Measurements from ENCODE around the gene STAB1. TPM values are rescaled to one million over a fixed set of nuclear protein-coding genes. Genes with fewer than 3 reads are reported as not detected.
A peak's percentile ranks its signal among the peaks of the same experiment; 100 is the strongest.

Gene STAB1
- total and polyA plus RNA-seq, 8 donors, result 8.2 to 140 (median 50.5) TPM

DNA sequence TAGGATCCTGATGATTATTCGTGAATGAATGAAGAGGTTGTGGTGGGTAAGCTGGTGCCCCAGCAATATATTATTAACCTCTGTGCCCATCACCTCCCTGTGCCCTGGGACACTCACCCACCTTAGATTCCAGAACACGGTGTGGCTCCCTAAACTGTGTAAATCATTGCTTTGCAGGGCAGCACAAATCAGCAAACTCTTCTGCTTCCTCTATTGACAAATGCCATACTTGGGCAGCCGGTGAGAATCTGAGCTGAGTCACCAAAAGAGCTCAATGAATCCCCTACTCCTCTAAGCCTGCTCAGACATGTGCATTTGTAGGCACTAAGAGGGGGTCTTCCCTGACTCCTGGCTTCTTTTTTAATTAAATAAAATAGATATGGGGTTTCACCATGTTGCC lies 57.0 kb downstream of the STAB1 start:
- TF ChIP-seq, protein P1, sequence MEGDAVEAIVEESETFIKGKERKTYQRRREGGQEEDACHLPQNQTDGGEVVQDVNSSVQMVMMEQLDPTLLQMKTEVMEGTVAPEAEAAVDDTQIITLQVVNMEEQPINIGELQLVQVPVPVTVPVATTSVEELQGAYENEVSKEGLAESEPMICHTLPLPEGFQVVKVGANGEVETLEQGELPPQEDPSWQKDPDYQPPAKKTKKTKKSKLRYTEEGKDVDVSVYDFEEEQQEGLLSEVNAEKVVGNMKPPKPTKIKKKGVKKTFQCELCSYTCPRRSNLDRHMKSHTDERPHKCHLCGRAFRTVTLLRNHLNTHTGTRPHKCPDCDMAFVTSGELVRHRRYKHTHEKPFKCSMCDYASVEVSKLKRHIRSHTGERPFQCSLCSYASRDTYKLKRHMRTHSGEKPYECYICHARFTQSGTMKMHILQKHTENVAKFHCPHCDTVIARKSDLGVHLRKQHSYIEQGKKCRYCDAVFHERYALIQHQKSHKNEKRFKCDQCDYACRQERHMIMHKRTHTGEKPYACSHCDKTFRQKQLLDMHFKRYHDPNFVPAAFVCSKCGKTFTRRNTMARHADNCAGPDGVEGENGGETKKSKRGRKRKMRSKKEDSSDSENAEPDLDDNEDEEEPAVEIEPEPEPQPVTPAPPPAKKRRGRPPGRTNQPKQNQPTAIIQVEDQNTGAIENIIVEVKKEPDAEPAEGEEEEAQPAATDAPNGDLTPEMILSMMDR (IDR thresholded peaks at IDR 0.05), result no peak

DNA sequence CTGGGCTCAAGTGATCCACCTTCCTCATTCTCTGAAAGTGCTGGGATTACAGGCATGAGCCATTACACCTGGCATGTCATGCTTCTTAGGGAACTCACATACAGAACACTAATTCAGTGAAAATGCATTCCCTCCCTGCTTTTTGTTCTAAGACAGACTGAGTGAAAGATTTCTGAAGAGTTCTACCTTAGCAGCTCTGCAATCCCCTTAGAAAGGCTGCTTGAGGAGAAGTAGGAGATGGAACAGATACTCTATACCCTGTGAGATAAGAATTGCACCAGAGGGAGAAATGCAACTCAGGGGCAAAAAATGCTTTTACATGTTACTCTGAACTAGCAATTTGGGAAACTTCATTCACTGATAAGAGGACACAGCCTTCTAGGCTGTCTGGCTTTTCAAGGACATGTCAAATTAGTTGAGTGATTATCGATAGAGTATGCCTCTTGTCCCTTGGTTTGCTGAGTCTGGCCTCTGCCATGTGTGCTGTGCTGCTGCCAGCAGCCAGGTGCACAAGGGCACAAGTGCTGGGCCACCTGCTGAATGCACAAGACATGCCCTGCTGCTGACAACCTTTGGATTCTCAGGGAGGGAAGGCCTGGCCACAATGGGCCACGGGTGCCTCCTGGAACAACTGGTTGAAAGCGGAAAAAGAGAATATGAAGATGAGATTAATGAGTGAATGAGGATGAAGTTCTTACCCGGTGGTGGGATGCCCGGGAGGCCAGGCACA lies 59.1 kb downstream of the STAB1 start:
- TF ChIP-seq, protein P1 (IDR thresholded peaks at IDR 0.05), result no peak
- Histone ChIP-seq H3K27me3 (no peaks in the 10 kb centered on the region), H3K9me3 (no peaks in the 10 kb centered on the region), H3K36me3 (peaks cover 0 to 18% (median 13%) of the 10 kb centered on the region in 3 donors), H3K4me1 (peaks cover 27 to 28% (median 28%) of the 10 kb centered on the region in 3 donors), H3K4me3 (no peak overlapping the region), H3K27ac (peak overlapping the region in 2 of 4 donors; percentile 9 to 16)
- FAIRE-seq (no peak), ATAC-seq (peak; percentile 88 to 95 (median 90)), DNase-seq (peak in 5 of 6 donors; percentile 54 to 85 (median 64))
- 36 to 48% methylated on average over 5 of the region's 5 CpGs for WGBS, 2 donors
- intact Hi-C loops (cut with DNase I), result no loop called here

More for the DNA sequence above, 57.0 kb downstream of the STAB1 start:
- Histone ChIP-seq H3K4me1 (peaks cover 27 to 28% (median 28%) of the 10 kb centered on the region in 3 donors), H3K36me3 (peaks cover 0 to 27% (median 18%) of the 10 kb centered on the region in 3 donors), H3K4me3 (no peak overlapping the region), H3K27me3 (no peaks in the 10 kb centered on the region), H3K9me3 (no peaks in the 10 kb centered on the region), H3K27ac (no peak overlapping the region)
- DNase-seq, result no peak
- no peak for FAIRE-seq
- 42 to 45% methylated on average over 3 of the region's 3 CpGs for WGBS, 2 donors
- peak in 2 of 4 donors; percentile 21 to 38 for ATAC-seq
- intact Hi-C loops (cut with DNase I), result no loop called here

DNA sequence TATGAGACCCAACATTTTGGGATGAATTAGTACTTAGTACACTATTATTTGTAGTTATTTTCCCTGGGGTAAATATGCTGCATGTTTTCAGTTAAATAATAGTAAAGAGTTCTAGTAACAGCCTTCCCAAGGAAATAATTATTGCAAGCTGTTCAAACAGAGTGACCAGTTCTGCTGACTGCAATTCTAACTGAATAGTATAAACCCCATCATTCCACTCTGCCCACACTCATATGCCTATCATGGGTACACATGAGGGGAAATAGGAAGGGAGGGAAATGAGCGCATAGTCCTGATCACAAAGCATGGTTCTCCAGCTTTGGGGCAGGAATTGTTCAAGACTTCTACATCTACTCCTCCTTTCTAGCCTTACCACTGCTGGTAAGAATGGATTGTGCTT lies 59.9 kb downstream of the STAB1 start:
- intact Hi-C loops (cut with DNase I), result no loop called here
- Histone ChIP-seq H3K4me3 (no peak overlapping the region), H3K27me3 (no peaks in the 10 kb centered on the region), H3K9me3 (no peaks in the 10 kb centered on the region), H3K36me3 (peaks cover 0 to 13% (median 12%) of the 10 kb centered on the region in 3 donors), H3K27ac (no peak overlapping the region), H3K4me1 (peaks cover 27 to 28% (median 28%) of the 10 kb centered on the region in 3 donors)
- WGBS, 2 donors, result 84 to 95% methylated on average over 1 of the region's 1 CpG
- ATAC-seq, result no peak
- no peak for FAIRE-seq
- no peak for DNase-seq
- TF ChIP-seq, protein P1 (IDR thresholded peaks at IDR 0.05), result no peak

DNA sequence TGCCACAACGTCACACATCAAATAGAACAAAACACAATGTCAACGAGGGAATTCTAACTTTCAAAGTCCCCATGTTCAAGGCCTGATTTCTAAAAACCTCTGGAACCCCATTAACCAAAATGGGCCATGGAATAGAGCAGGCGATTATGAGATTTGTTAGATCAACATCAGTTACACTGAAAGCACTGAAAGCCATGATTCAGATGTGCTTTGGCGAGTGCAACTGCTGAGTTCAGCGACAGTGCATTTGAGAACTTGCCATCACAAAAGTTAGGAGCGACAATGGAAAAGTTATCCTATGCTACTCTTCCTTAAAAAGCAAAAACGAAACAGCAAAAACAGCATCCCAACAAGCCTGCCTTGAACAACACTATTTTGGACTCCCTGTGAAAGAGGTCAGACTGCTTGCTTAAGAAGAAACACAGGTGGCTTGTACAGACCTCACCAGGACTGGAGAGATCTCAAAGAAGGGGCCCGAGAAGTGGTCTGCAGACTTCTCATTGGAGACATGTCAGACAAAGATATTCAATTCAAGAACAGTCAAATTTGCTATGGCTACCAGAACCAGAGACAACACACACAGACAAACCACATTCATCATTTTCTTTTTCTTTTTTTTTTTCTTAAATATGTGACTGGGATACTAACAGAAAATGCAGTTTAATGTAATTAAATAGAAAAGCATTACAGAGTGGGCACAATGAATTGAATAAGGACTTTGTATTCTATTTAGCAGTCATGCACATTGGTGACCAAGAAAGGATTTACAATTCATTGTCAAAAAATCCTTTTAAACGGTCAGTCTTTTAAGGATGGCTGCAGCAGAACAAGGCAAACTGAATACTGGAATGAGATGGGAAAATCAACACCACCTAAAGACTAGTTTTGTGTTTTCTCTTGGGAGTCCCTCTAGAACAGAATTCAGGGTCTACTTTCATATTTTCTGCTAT lies 62.1 kb downstream of the STAB1 start:
- FAIRE-seq (no peak), ATAC-seq (no peak), DNase-seq (no peak)
- Histone ChIP-seq H3K9me3 (no peaks in the 10 kb centered on the region), H3K4me1 (peaks cover 27 to 28% (median 28%) of the 10 kb centered on the region in 3 donors), H3K36me3 (peaks cover 0 to 21% (median 13%) of the 10 kb centered on the region in 3 donors), H3K27me3 (no peaks in the 10 kb centered on the region), H3K4me3 (no peak overlapping the region), H3K27ac (no peak overlapping the region)
- 65 to 66% methylated on average over 9 of the region's 9 CpGs for WGBS, 2 donors
- intact Hi-C loops (cut with DNase I), result no loop called here
- TF ChIP-seq, protein P1 (IDR thresholded peaks at IDR 0.05), result no peak
